ENCODE data around the gene ITGB2.

Gene ITGB2

GRCh38 chr21:44901391-44902074 lies 19.2 kb downstream of the ITGB2 start:
- TF ChIP-seq CTCF (conservative IDR thresholded peaks at IDR 0.05; ENCODE audit: low read depth, low read length) = no peak
- DNase-seq (ENCODE audit: low read depth) = no peak
- H3K4me3 ChIP-seq (ENCODE audit: low read length) = no peak overlapping the region

DNA sequence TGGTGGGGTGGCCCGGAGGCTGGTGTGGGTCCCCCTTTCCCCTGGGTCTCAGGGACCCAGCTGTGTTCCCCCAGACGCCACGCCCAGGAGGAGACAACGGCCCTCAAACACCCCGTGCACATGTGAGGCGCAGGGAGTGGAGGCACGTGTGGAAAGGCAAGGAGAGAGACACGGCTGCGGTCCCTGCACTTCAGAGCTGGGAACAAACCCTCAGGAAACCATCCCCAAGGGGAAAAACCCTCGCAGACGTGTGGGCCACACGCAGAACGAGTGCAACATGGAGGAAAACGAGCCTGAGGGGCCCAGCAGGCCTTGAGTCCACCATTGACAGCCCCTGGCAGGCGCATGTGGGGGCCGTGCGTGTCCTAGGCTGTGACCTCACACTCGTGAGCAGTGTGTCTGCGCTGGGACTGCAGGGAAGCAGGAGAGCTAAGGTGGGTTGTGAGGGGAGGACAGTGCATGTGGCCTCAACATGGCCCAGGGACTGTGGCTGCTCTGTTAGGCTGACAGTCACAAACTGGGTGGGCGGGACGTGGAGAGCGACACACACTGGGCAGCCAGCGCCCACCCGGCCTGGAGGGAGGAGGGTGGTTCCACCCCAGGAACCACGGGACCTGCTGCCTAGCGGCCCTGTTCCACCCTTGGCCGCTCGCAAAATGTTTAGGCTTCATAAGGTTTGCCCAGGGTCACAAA lies 20.0 kb downstream of the ITGB2 start:
- no peak for DNase-seq (ENCODE audit: low read depth)
- TF ChIP-seq CTCF (conservative IDR thresholded peaks at IDR 0.05; ENCODE audit: low read depth, low read length) = no peak
- H3K4me3 ChIP-seq (ENCODE audit: low read length) = no peak overlapping the region

DNA sequence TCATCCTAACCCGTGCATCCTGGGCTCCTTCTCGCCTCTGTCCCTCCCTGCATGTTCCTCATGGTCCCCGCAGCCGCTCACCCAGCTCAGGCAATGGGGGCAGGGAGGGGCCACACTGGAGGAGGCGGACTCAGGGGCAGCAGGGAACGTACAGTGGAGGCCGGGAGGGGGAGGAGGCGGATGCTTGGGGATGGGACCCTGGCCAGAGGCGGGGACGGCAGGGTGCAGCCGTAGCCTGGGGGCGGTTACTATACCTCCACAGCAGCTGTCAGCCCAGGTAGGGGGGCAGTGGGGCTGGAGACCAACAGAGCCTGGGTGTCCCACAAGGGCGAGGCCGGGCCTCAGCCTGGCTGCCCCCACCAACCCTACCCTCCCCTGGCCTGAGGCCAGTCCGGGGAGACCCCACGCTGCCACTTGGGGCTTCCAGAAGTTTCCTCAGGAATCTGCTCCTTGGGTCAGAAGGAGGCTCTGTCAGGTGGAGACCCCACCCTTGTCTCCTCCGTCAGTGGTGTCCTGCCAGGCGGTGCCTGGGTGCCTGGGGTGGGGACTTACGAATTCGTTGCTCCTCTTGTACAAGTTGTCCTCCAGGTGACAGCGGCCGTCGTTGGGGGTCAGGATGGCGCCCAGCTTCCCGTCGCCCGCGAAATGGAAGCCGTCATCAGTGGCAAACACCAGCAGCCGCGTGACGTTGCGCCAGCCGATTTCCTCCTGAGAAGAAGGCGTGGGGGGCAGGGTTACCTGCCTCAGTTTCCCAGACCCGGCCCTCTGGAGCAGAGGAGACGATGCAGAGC lies 20.7 kb downstream of the ITGB2 start:
- TF ChIP-seq CTCF (conservative IDR thresholded peaks at IDR 0.05; ENCODE audit: low read depth, low read length) = no peak
- no peak for DNase-seq (ENCODE audit: low read depth)
- no peak overlapping the region for H3K4me3 ChIP-seq (ENCODE audit: low read length)

DNA sequence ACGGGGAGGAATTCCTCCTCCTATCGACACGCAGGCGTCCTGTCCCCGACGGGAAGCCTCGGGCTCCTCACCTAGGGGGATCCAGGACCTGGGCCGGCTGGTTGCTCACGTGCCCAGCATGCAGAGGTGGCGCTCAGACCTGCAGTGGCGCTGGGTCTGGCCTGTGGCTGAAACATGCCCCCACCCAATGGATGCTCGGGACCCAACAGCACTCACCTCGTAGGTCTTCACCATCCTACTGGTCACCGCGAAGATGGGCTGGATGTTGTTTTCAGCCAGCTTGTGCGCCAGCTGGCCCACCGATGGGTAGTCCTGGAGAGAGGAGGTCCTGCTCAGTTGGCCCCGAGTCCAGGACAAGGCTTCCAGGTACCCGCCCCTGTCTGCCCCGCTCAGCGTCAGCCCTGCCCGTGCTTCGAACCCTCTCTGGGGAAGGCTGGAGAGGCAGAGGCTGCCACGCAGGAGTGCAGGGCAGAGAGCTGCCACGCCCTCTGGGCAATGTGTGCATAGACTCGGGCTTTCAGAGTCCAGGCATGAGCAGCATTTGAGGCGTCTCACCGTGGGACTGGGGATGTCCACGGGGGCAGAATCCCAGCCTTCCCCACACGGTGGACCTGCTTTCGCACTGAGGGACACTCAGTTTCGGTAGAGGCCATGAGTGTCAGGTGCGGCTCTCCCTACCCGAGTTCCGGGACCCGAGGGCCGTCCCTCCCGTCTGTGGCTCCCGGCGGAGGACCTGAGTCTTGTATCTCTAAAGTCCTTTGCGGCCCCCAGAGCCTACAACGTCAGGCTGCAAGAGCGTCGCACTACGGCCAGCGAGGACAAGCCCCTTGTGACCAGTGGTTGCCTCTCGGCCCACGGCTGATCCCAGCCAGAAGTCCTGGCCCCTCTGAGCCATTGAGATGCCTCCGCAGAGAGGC lies 21.6 kb downstream of the ITGB2 start:
- H3K4me3 ChIP-seq (ENCODE audit: low read length) = no peak overlapping the region
- DNase-seq (ENCODE audit: low read depth) = no peak
- no peak for TF ChIP-seq CTCF (conservative IDR thresholded peaks at IDR 0.05; ENCODE audit: low read depth, low read length)

GRCh38 chr21:44898011-44898488 lies 22.6 kb downstream of the ITGB2 start:
- no peak overlapping the region for H3K4me3 ChIP-seq (ENCODE audit: low read length)
- TF ChIP-seq CTCF (conservative IDR thresholded peaks at IDR 0.05; ENCODE audit: low read depth, low read length) = no peak
- no peak for DNase-seq (ENCODE audit: low read depth)

- no peak for TF ChIP-seq CTCF (conservative IDR thresholded peaks at IDR 0.05; ENCODE audit: low read depth, low read length)
- no peak for DNase-seq (ENCODE audit: low read depth)
- H3K4me3 ChIP-seq (ENCODE audit: low read length) = no peak overlapping the region
These were observed 23.2 kb downstream of the ITGB2 start for GRCh38 chr21:44897326-44898010.
